ENCODE data around the gene TCF7L1. TPM values are rescaled to one million over a fixed set of nuclear protein-coding genes. Genes with fewer than 3 reads are reported as not detected.

The TCF7L1 gene
- total RNA-seq, 4 donors from 2014 or later, result 0.29 to 4.0 (median 1.3) TPM

GRCh38 chr2:85231468-85231805, 98.2 kb downstream of the TCF7L1 start:
- Histone ChIP-seq H3K4me3 (no peak overlapping the region), H3K27ac (no peak overlapping the region), H3K9me3 (no peaks in the 10 kb centered on the region), H3K4me1 (no peaks in the 10 kb centered on the region), H3K27me3 (no peaks in the 10 kb centered on the region), H3K36me3 (no peaks in the 10 kb centered on the region)
- TF ChIP-seq POLR2A (IDR thresholded peaks at IDR 0.05) (no peak), CTCF (IDR thresholded peaks at IDR 0.05) (no peak)
- DNase-seq, result no peak
- whole genome bisulfite sequencing, 2 donors, result 80 to 83% methylated on average over 6 of the region's 6 CpGs
- intact Hi-C loops (cut with DNase I), result no loop called here

GRCh38 chr2:85231952-85232351, 98.8 kb downstream of the TCF7L1 start:
- Histone ChIP-seq H3K9me3 (no peaks in the 10 kb centered on the region), H3K4me1 (no peaks in the 10 kb centered on the region), H3K4me3 (no peak overlapping the region), H3K36me3 (no peaks in the 10 kb centered on the region), H3K27ac (no peak overlapping the region), H3K27me3 (no peaks in the 10 kb centered on the region)
- TF ChIP-seq POLR2A (IDR thresholded peaks at IDR 0.05) (no peak), CTCF (IDR thresholded peaks at IDR 0.05) (no peak)
- intact Hi-C loops (cut with DNase I), result no loop called here
- no peak for DNase-seq
- 79 to 80% methylated on average over 7 to 10 of the region's 10 CpGs for WGBS, 2 donors

- Histone ChIP-seq H3K9me3 (no peaks in the 10 kb centered on the region), H3K27me3 (no peaks in the 10 kb centered on the region), H3K36me3 (no peaks in the 10 kb centered on the region), H3K27ac (no peak overlapping the region), H3K4me1 (peaks cover 0 to 16% (median 0%) of the 10 kb centered on the region in 3 donors), H3K4me3 (no peak overlapping the region)
- DNase-seq, result no peak
- TF ChIP-seq POLR2A (IDR thresholded peaks at IDR 0.05) (no peak), CTCF (IDR thresholded peaks at IDR 0.05) (no peak)
- WGBS, 2 donors, result 83 to 94% methylated on average over 2 of the region's 2 CpGs
- intact Hi-C loops (cut with DNase I), result no loop called here
Measured at GRCh38 chr2:85234868-85235267, 101.7 kb downstream of the TCF7L1 start.

- intact Hi-C loops (cut with DNase I), result no loop called here
- H3K4me3 ChIP-seq, result no peak overlapping the region
- H3K36me3 ChIP-seq, result no peaks in the 10 kb centered on the region
- no peak for TF ChIP-seq POLR2A (IDR thresholded peaks at IDR 0.05)
- TF ChIP-seq CTCF (IDR thresholded peaks at IDR 0.05), result no peak
- DNase-seq, result no peak
- WGBS, 2 donors, result 93 to 100% methylated on average over 2 to 4 of the region's 5 CpGs
- peaks cover 0 to 18% (median 0%) of the 10 kb centered on the region in 3 donors for H3K4me1 ChIP-seq
- H3K27me3 ChIP-seq, result no peaks in the 10 kb centered on the region
- H3K27ac ChIP-seq, result no peak overlapping the region
- no peaks in the 10 kb centered on the region for H3K9me3 ChIP-seq
Measured at GRCh38 chr2:85235281-85235680, 102.1 kb downstream of the TCF7L1 start.

GRCh38 chr2:85236084-85236483, 102.9 kb downstream of the TCF7L1 start:
- intact Hi-C loops (cut with DNase I), result no loop called here
- Histone ChIP-seq H3K4me1 (peaks cover 0 to 26% (median 0%) of the 10 kb centered on the region in 3 donors), H3K27me3 (no peaks in the 10 kb centered on the region), H3K9me3 (no peaks in the 10 kb centered on the region), H3K36me3 (no peaks in the 10 kb centered on the region), H3K27ac (no peak overlapping the region), H3K4me3 (no peak overlapping the region)
- no peak for TF ChIP-seq CTCF (IDR thresholded peaks at IDR 0.05)
- no peak for TF ChIP-seq POLR2A (IDR thresholded peaks at IDR 0.05)
- no peak for DNase-seq
- 87 to 93% methylated on average over 2 of the region's 3 CpGs for WGBS, 2 donors

Data from esophagus squamous epithelium (tissue), 5 donors.